ENCODE results near the gene HMCN2. TPM values are rescaled to one million over a fixed set of nuclear protein-coding genes. Genes with fewer than 3 reads are reported as not detected.

Gene HMCN2
- total and polyA plus RNA-seq, 2 donors (not counting 3 experiments of a cell fraction or from before 2014, with no cell fraction given) = 0.04 to 0.24 TPM

DNA sequence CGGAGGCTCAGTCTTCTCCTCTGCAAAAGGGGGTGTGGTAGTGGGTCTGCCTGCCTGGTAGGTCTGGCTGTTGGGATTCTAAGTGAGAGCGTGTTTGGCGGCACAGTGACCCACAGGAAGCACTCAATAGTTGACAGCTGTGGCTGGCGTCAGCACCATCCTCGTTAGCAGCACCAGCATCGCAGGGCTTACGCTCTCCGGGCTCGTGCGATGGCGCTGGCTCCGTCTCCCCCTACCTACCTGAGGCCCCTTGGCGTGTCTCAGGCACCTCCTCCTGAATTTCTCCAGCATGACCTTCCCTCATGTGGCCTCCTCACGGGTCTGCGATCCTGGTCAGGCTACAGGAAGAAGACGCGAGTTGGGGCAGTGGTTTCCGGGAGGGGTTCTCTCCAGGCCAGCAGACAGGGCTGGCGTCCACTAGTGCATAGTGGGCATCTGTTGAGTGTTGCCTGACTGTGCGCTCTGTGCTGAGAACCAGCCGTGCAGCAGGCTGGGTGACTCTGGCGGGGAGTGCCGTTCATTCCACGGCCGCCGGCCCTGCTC is 66.9 kb downstream of the HMCN2 start:
- no peak overlapping the region for H3K9ac ChIP-seq (replicated peaks; ENCODE audit: extremely low read depth, insufficient read depth, low read length)
- no peaks in the 10 kb centered on the region for H3K4me1 ChIP-seq (ENCODE audit: control insufficient read depth, extremely low read depth, insufficient read depth, low read length)
- no peak overlapping the region for H3K27ac ChIP-seq (ENCODE audit: insufficient read depth, low read depth, low read length)
- no peaks in the 10 kb centered on the region for H3K9me3 ChIP-seq (replicated peaks; ENCODE audit: control insufficient read depth, insufficient read depth, low read length)
- CTCF ChIA-PET = no interaction called here
- intact Hi-C loops (cut with micrococcal nuclease) = no loop called here
- H3K4me2 ChIP-seq (ENCODE audit: insufficient read depth, low read length) = no peak overlapping the region
- no peaks in the 10 kb centered on the region for H3K36me3 ChIP-seq (ENCODE audit: control insufficient read depth in 2 of 2, extremely low read depth in 1 of 2, insufficient read depth in 2 of 2, low read length in 2 of 2)
- POLR2A ChIA-PET = interaction anchor here (0.6 kb wide), 1 partner anchor 476 kb away, joined by 3 read pairs; no protein-coding TSS in a partner anchor
- no peak for DNase-seq (ENCODE audit: low read depth, low spot score)
- no peak overlapping the region for H3K4me3 ChIP-seq (replicated peaks in 1 of 3; ENCODE audit: insufficient read depth in 1 of 3, low read depth in 1 of 3, low read length in 3 of 3)
- FAIRE-seq = no peak
- H2AFZ ChIP-seq (ENCODE audit: low read depth, low read length) = no peak overlapping the region
- H4K20me1 ChIP-seq (replicated peaks; ENCODE audit: control insufficient read depth, extremely low read depth, insufficient read depth, low read length) = no peaks in the 10 kb centered on the region
- TF ChIP-seq EZH2 (IDR thresholded peaks at IDR 0.05; ENCODE audit: borderline replicate concordance, low read depth, low read length, severe bottlenecking) (no peak), POLR2AphosphoS5 (IDR thresholded peaks at IDR 0.05; ENCODE audit: insufficient read depth, low read depth, low read length) (no peak), MAX (IDR thresholded peaks at IDR 0.05; ENCODE audit: insufficient read depth, insufficient read length) (no peak), GATA2 (IDR thresholded peaks at IDR 0.05; ENCODE audit: insufficient read depth, insufficient read length, low read depth, low read length) (no peak), POLR2A (IDR thresholded peaks at IDR 0.05; ENCODE audit: low read depth, low read length) (no peak), JUN (IDR thresholded peaks at IDR 0.05; ENCODE audit: borderline replicate concordance, insufficient read depth, insufficient read length, low read depth) (no peak), MYC (IDR thresholded peaks at IDR 0.05; ENCODE audit: low read depth, low read length) (no peak), FOS (IDR thresholded peaks at IDR 0.05; ENCODE audit: borderline replicate concordance, insufficient read depth, low read length) (no peak)
- TF ChIP-seq, protein P1, sequence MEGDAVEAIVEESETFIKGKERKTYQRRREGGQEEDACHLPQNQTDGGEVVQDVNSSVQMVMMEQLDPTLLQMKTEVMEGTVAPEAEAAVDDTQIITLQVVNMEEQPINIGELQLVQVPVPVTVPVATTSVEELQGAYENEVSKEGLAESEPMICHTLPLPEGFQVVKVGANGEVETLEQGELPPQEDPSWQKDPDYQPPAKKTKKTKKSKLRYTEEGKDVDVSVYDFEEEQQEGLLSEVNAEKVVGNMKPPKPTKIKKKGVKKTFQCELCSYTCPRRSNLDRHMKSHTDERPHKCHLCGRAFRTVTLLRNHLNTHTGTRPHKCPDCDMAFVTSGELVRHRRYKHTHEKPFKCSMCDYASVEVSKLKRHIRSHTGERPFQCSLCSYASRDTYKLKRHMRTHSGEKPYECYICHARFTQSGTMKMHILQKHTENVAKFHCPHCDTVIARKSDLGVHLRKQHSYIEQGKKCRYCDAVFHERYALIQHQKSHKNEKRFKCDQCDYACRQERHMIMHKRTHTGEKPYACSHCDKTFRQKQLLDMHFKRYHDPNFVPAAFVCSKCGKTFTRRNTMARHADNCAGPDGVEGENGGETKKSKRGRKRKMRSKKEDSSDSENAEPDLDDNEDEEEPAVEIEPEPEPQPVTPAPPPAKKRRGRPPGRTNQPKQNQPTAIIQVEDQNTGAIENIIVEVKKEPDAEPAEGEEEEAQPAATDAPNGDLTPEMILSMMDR (IDR thresholded peaks at IDR 0.05; ENCODE audit: extremely low read depth in 1 of 2, insufficient read depth in 1 of 2, low read depth in 1 of 2, low read length in 2 of 2) = no peak
- dilution Hi-C loops (cut with MboI; ENCODE audit: extremely low pct_ligation_motif_present, low sequenced_read_pairs) = no loop called here
- no peaks in the 10 kb centered on the region for H3K79me2 ChIP-seq (ENCODE audit: control insufficient read depth, insufficient read depth, low read length)
- H3K9me1 ChIP-seq (replicated peaks; ENCODE audit: control insufficient read depth, extremely low read depth, insufficient read depth, low read length) = no peaks in the 10 kb centered on the region
- H3K27me3 ChIP-seq (ENCODE audit: control insufficient read depth in 2 of 2, insufficient read depth in 2 of 2, low read length in 2 of 2) = no peaks in the 10 kb centered on the region
- BruUV-seq (replicated peaks) = no TSS peak
